Left ventricle myocardium inferior (tissue), 1 donor: ENCODE measurements around the gene PREPL. TPM values are rescaled to one million over a fixed set of nuclear protein-coding genes. Genes with fewer than 3 reads are reported as not detected.
"Not testable (repeated sequence)": the region's sequence is repeated elsewhere in the genome, so short reads cannot be mapped to it uniquely, and the experiment has no call there.

Experiments
- DNase-seq: peaks from one replicate; pipeline ENCODE4 v3.0.0-alpha.2; 2020
- H3K27ac ChIP-seq: fragments of 200-600 bp; replicated peaks from 2 replicates; pipeline ENCODE4 v1.8.0; 2021
- H3K27me3 ChIP-seq: fragments of 200-600 bp; 2 replicates; pipeline ENCODE4 v1.8.0; 2021; ENCODE audit warnings: low read depth
- H3K36me3 ChIP-seq: fragments of 200-600 bp; 2 replicates; pipeline ENCODE4 v1.8.0; 2021
- H3K4me1 ChIP-seq: fragments of 200-600 bp; 2 replicates; pipeline ENCODE4 v1.8.0; 2021
- H3K4me3 ChIP-seq: fragments of 200-600 bp; 2 replicates; pipeline ENCODE4 v1.8.0; 2021; ENCODE audit warnings: mild to moderate bottlenecking, moderate library complexity
- H3K9me3 ChIP-seq: fragments of 200-600 bp; replicated peaks from 2 replicates; pipeline ENCODE4 v1.8.0; 2021
- CTCF ChIP-seq: fragments of 200-600 bp; IDR thresholded peaks from 2 replicates; pipeline ENCODE4 v1.8.0; 2021; ENCODE audit warnings: antibody characterized with exemption, mild to moderate bottlenecking, borderline replicate concordance
- intact Hi-C: fragments of 100-400 bp; cut with micrococcal nuclease; formaldehyde crosslinking; loops from one replicate; pipeline ENCODE4 v1.11.0; 2022
- total RNA-seq: library from RNA; stranded (reverse); fragmentation: NEBNext Ultra II Directional; extraction: Animal tissue kit (Norgen Biotek cat#: 25700); gene quantifications from one replicate; pipeline ENCODE4 v1.2.1, GENCODE V29; 2021
- donor health status: DM: no; HTN: yes; CAD: no; lungs with severe emphysema.

PREPL gene
- total RNA-seq, 1 donor from 2014 or later = 86.1 TPM

DNA sequence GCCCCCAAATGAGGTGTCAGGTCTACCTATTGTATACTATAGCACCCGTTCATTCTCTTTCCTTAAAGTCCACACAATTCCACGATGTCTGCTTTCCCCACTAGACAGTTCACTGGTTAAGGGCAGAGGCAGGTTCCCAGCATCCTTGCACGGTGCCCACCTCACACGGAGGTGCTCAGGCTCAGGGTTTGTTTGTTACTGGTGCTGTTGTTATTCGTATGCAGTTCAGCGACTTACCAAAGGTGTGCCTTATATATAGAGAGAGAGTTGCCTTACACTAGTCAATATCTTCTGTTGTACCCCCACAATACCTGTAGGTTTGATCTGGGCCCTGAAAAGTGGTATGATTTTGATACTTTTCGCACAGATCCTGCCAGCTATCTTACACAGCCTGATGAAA is 55.4 kb downstream of the PREPL start:
- H3K9me3 ChIP-seq = peaks cover 32% of the 10 kb centered on the region
- no peak for DNase-seq
- H3K27me3 ChIP-seq = no peaks in the 10 kb centered on the region
- no peak for TF ChIP-seq CTCF
- no peaks in the 10 kb centered on the region for H3K4me1 ChIP-seq
- intact Hi-C loops = no loop called here
- peaks cover 14% of the 10 kb centered on the region for H3K36me3 ChIP-seq
- H3K27ac ChIP-seq = no peak overlapping the region
- H3K4me3 ChIP-seq = no peak overlapping the region

DNA sequence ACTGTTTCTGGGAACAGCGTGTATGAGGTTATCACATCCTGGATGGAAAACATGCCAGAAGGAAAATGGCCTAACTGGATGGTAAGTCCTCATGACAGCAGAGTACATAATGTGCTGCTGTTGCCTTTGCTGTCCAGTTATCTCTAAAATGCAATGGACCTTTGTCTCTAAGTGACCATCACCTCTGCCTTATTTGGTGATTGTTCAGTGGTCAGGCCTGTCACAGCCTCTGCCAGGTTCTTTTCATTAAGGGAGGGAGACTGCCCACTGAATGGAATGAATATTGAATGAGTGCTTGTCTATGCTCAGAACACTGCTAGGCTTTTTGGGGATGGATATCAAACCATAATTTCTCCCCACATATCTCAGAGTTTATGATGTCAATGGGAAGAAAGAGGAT is 57.0 kb downstream of the PREPL start:
- intact Hi-C loops = no loop called here
- no peak for DNase-seq
- Histone ChIP-seq H3K36me3 (no peaks in the 10 kb centered on the region), H3K4me1 (no peaks in the 10 kb centered on the region), H3K4me3 (no peak overlapping the region), H3K9me3 (peaks cover 16% of the 10 kb centered on the region), H3K27me3 (no peaks in the 10 kb centered on the region), H3K27ac (no peak overlapping the region)
- no peak for TF ChIP-seq CTCF

DNA sequence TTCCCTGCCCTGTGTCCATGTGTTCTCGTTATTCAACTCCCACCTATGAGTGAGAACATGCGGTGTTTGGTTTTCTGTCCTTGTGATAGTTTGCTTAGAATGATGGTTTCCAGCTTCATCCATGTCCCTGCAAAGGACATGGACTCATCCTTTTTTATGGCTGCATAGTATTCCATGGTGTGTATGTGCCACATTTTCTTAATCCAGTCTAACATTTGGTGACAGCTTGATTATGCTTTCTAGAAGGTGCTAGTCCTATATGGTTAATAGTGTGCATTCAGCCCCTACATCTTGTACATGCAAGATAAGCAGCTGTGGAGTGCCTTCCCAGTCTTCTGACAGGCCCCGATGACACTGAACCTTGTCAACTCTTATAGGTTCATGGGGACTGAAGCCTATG is 57.5 kb downstream of the PREPL start:
- H3K36me3 ChIP-seq, H3K4me1 ChIP-seq, H3K27ac ChIP-seq, H3K4me3 ChIP-seq, intact Hi-C loops, H3K27me3 ChIP-seq, DNase-seq: not testable (repeated sequence)
- H3K9me3 ChIP-seq = peaks cover 11% of the 10 kb centered on the region

GRCh38 chr2:44301111-44301510 is 60.2 kb downstream of the PREPL start:
- no peak for TF ChIP-seq CTCF
- Histone ChIP-seq H3K27ac (no peak overlapping the region), H3K4me1 (no peaks in the 10 kb centered on the region), H3K36me3 (no peaks in the 10 kb centered on the region), H3K4me3 (no peak overlapping the region), H3K27me3 (peaks cover 5% of the 10 kb centered on the region), H3K9me3 (no peaks in the 10 kb centered on the region)
- no peak for DNase-seq
- intact Hi-C loops = no loop called here

DNA sequence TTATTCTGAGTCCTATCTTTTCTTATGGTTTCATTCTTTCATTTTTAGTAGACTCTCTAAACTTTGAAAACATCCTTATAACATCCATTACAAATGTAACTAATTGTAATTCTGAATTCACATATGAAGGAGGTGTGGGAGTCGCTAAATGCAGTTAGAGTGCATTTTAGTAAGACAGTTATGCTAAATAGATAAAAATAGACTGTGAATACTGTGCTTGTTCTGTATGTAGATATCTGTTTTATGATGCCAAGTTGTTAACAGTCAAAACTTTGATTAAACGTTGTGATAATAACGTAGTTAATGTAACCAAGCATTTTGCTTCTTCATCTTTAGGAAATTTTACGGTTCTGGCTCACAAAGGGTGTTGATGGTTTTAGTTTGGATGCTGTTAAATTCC is 61.7 kb downstream of the PREPL start:
- H3K9me3 ChIP-seq = no peaks in the 10 kb centered on the region
- TF ChIP-seq CTCF = no peak
- intact Hi-C loops = no loop called here

GRCh38 chr2:44297431-44297830 is 63.9 kb downstream of the PREPL start:
- no peak for TF ChIP-seq CTCF
- Histone ChIP-seq H3K4me1 (no peaks in the 10 kb centered on the region), H3K27ac (no peak overlapping the region), H3K4me3 (no peak overlapping the region), H3K36me3 (no peaks in the 10 kb centered on the region), H3K27me3 (peaks cover 17% of the 10 kb centered on the region), H3K9me3 (no peaks in the 10 kb centered on the region)
- intact Hi-C loops = no loop called here
- DNase-seq = no peak

More for the DNA sequence above, 61.7 kb downstream of the PREPL start:
- H3K4me1 ChIP-seq = no peaks in the 10 kb centered on the region
- no peak for DNase-seq
- no peaks in the 10 kb centered on the region for H3K36me3 ChIP-seq
- H3K27me3 ChIP-seq = peaks cover 5% of the 10 kb centered on the region
- no peak overlapping the region for H3K4me3 ChIP-seq
- H3K27ac ChIP-seq = no peak overlapping the region
